ENCODE results near the gene SLC16A3.

SLC16A3 gene

GRCh38 chr17:82269138-82269881 is 40.5 kb downstream of the SLC16A3 start:
- DNase-seq (ENCODE audit: low read depth in 3 of 3): no peak

GRCh38 chr17:82269882-82270500 is 41.1 kb downstream of the SLC16A3 start:
- DNase-seq (ENCODE audit: low read depth in 3 of 3): no peak

- no peak for DNase-seq (ENCODE audit: low read depth in 3 of 3)
These were observed 41.8 kb downstream of the SLC16A3 start for GRCh38 chr17:82270651-82271050.

- no peak for DNase-seq (ENCODE audit: low read depth in 3 of 3)
These were observed 42.6 kb downstream of the SLC16A3 start for GRCh38 chr17:82271401-82271800.

- no peak for DNase-seq (ENCODE audit: low read depth in 3 of 3)
These were observed 43.9 kb downstream of the SLC16A3 start for GRCh38 chr17:82272495-82273326.

GRCh38 chr17:82273327-82274133 is 44.7 kb downstream of the SLC16A3 start, which contains the start of gene CSNK1D:
CSNK1D (minus strand) TSS chr17:82273700; CDS start chr17:82273381, 319 bp downstream.
- DNase-seq (ENCODE audit: low read depth in 3 of 3): peak; percentile 82 to 93 (median 87)

GRCh38 chr17:82274134-82275020 is 45.5 kb downstream of the SLC16A3 start:
- no peak for DNase-seq (ENCODE audit: low read depth in 3 of 3)

- DNase-seq (ENCODE audit: low read depth in 3 of 3): no peak
These were observed 46.5 kb downstream of the SLC16A3 start for GRCh38 chr17:82275326-82275725.

- no peak for DNase-seq (ENCODE audit: low read depth in 3 of 3)
These were observed 48.1 kb downstream of the SLC16A3 start for GRCh38 chr17:82276938-82277337.

- no peak for DNase-seq (ENCODE audit: low read depth in 3 of 3)
These were observed 49.0 kb downstream of the SLC16A3 start for GRCh38 chr17:82277851-82278250.

GRCh38 chr17:82278308-82278707 is 49.5 kb downstream of the SLC16A3 start:
- no peak for DNase-seq (ENCODE audit: low read depth in 3 of 3)

GRCh38 chr17:82278786-82279391 is 50.0 kb downstream of the SLC16A3 start:
- DNase-seq (ENCODE audit: low read depth in 3 of 3): no peak

GRCh38 chr17:82280537-82280936 is 51.7 kb downstream of the SLC16A3 start:
- no peak for DNase-seq (ENCODE audit: low read depth in 3 of 3)

- DNase-seq (ENCODE audit: low read depth in 3 of 3): no peak
These were observed 52.2 kb downstream of the SLC16A3 start for GRCh38 chr17:82281076-82281475.

- DNase-seq (ENCODE audit: low read depth in 3 of 3): peak in 2 of 3 donors; percentile 50 to 54
These were observed 52.8 kb downstream of the SLC16A3 start for GRCh38 chr17:82281502-82282238.

- no peak for DNase-seq (ENCODE audit: low read depth in 3 of 3)
These were observed 53.7 kb downstream of the SLC16A3 start for GRCh38 chr17:82282239-82283207.

- DNase-seq (ENCODE audit: low read depth in 3 of 3): peak in 1 of 3 donors; percentile 52
These were observed 54.4 kb downstream of the SLC16A3 start for GRCh38 chr17:82283208-82283749.

GRCh38 chr17:82285141-82285540 is 56.3 kb downstream of the SLC16A3 start:
- DNase-seq (ENCODE audit: low read depth in 3 of 3): no peak
